Measurements from ENCODE around the gene PHACTR2. TPM values are rescaled to one million over a fixed set of nuclear protein-coding genes. Genes with fewer than 3 reads are reported as not detected.

Gene PHACTR2
- total RNA-seq, 4 donors from 2014 or later = 71.0 to 127 (median 82.7) TPM

GRCh38 chr6:143878272-143878760 lies 200.6 kb downstream of the PHACTR2 start:
- H3K4me1 ChIP-seq = no peaks in the 10 kb centered on the region
- intact Hi-C loops (cut with DNase I) = no loop called here

GRCh38 chr6:143880412-143880811 lies 202.6 kb downstream of the PHACTR2 start:
- Histone ChIP-seq H3K4me3 (no peak overlapping the region), H3K27me3 (no peaks in the 10 kb centered on the region), H3K9me3 (peaks cover 0 to 5% (median 2%) of the 10 kb centered on the region in 4 donors), H3K27ac (replicated peaks in 1 of 4) (no peak overlapping the region), H3K4me1 (no peaks in the 10 kb centered on the region), H3K36me3 (no peaks in the 10 kb centered on the region)
- 81% methylated on average over 2 of the region's 2 CpGs for WGBS
- intact Hi-C loops (cut with DNase I) = no loop called here
- no peak for DNase-seq (ENCODE audit: extremely low spot score)
- TF ChIP-seq POLR2A (IDR thresholded peaks at IDR 0.05; ENCODE audit: low read depth) (no peak), EP300 (IDR thresholded peaks at IDR 0.05) (no peak)

More at GRCh38 chr6:143878272-143878760, 200.6 kb downstream of the PHACTR2 start:
- 90% methylated on average over 3 of the region's 3 CpGs for WGBS
- TF ChIP-seq CTCF (IDR thresholded peaks at IDR 0.05) (no peak), POLR2AphosphoS5 (IDR thresholded peaks at IDR 0.05) (no peak), EP300 (IDR thresholded peaks at IDR 0.05) (no peak), POLR2A (IDR thresholded peaks at IDR 0.05; ENCODE audit: low read depth) (no peak)
- Histone ChIP-seq H3K36me3 (no peaks in the 10 kb centered on the region), H3K27ac (replicated peaks in 1 of 4) (no peak overlapping the region), H3K27me3 (no peaks in the 10 kb centered on the region), H3K4me3 (no peak overlapping the region), H3K9me3 (peaks cover 0 to 9% (median 2%) of the 10 kb centered on the region in 4 donors)
- DNase-seq (ENCODE audit: extremely low spot score) = no peak

Small RNA genes within 50 kb of the gene (small RNA-seq; reads per million reads assigned to genes)
- gene ZC2HC1B = 0 reads per million in 3 donors

Other genes with a start within 250 kb of the PHACTR2 start
- 1 to 10 TPM; 2.4 to 4.0 (median 3.2) TPM for gene ADAT2, start 227.3 kb upstream of the PHACTR2 start, total RNA-seq
- gene PEX3, start 227.2 kb upstream of the PHACTR2 start, total RNA-seq = 10 to 100 TPM; 15.1 to 24.1 (median 19.7) TPM
- 10 to 100 TPM; 17.6 to 27.5 (median 25.8) TPM for gene FUCA2, start 166.2 kb upstream of the PHACTR2 start, total RNA-seq
- gene LTV1, start 165.4 kb downstream of the PHACTR2 start, total RNA-seq = 10 to 100 TPM; 15.0 to 20.0 (median 18.0) TPM
- gene ZC2HC1B, start 186.5 kb downstream of the PHACTR2 start, total RNA-seq = not detected

Measured in esophagus muscularis mucosa (tissue), 4 donors.